Gastrocnemius medialis (tissue), 4 donors: ENCODE measurements around the gene DYNLL1. TPM values are rescaled to one million over a fixed set of nuclear protein-coding genes. Genes with fewer than 3 reads are reported as not detected.

Experiments
- ATAC-seq, 2 donors: fragments of 150-250 bp; one replicate each; pipeline ENCODE4 v1.9.1; 2016
- DNase-seq, 2 donors: peaks; one replicate each; pipeline ENCODE4 v3.0.0-alpha.2; 2019
- H3K27ac ChIP-seq, 4 donors: fragments of 200-600 bp; sonication (generic); 1 replicate in 1 of 4; 2 replicates in 3 of 4; pipeline ENCODE4 v1.5.1; 2016 to 2018; ENCODE audit warnings: mild to moderate bottlenecking in 2 of 4, moderate library complexity in 1 of 4
- H3K27me3 ChIP-seq, 3 donors: fragments of 200-600 bp; sonication (generic) in 2 of 3; 1 replicate in 1 of 3; 2 replicates in 2 of 3; pipeline versions ENCODE4 v1.5.1 to v1.6.0; 2016 to 2019; ENCODE audit warnings: mild to moderate bottlenecking in 1 of 3, moderate library complexity in 1 of 3
- H3K36me3 ChIP-seq, 2 donors: fragments of 200-600 bp; sonication (generic) in 1 of 2; one replicate each; pipeline ENCODE4 v1.5.1; 2017 to 2018
- H3K4me1 ChIP-seq, 2 donors: fragments of 200-600 bp; sonication (generic) in 1 of 2; one replicate each; pipeline ENCODE4 v1.5.1; 2016 to 2017; ENCODE audit warnings: mild to moderate bottlenecking in 2 of 2
- H3K4me3 ChIP-seq, 4 donors: fragments of 200-600 bp; sonication (generic) in 3 of 4; 1 replicate in 1 of 4; 2 replicates in 3 of 4; pipeline ENCODE4 v1.5.1; 2016 to 2019; ENCODE audit warnings: mild to moderate bottlenecking in 2 of 4
- H3K9me3 ChIP-seq, 3 donors: fragments of 200-600 bp; sonication (generic) in 2 of 3; 1 replicate in 1 of 3; 2 replicates in 2 of 3; pipeline ENCODE4 v1.5.1; 2016 to 2019
- POLR2A ChIP-seq, 2 donors: fragments of 450-650 bp; IDR thresholded peaks; one replicate each; pipeline ENCODE4 v1.6.1; 2017; ENCODE audit warnings: antibody characterized with exemption in 2 of 2, mild to moderate bottlenecking in 2 of 2, moderate library complexity in 2 of 2
- in situ Hi-C, 4 donors: fragments of 200-750 bp; cut with MboI; loops; one replicate each; pipeline versions ENCODE4 v1.15.0 to v1.8.0; 2017; ENCODE audit warnings: low sequenced_read_pairs in 4 of 4
- intact Hi-C: fragments of 100-400 bp; cut with DNase I; formaldehyde crosslinking; loops from one replicate; pipeline ENCODE4 v1.15.1; 2023; ENCODE audit warnings: low total_unique reads
- total RNA-seq, 4 donors: library from RNA; depleted of rRNA; stranded (reverse); fragments of >200 nt; gene quantifications; one replicate each; pipeline versions ENCODE4 v1.1.0 to v1.2.3, GENCODE V29; 2016
- TF ChIP-seq, protein P1 (sequence below), 5 experiments: fragments of 450-650 bp in 3 of 5; fragments of 200-600 bp in 2 of 5; sonication (generic) in 2 of 5; IDR thresholded peaks in 4 of 5; conservative IDR thresholded peaks in 1 of 5; 1 replicate in 4 of 5; 2 replicates in 1 of 5; pipeline ENCODE4 v1.5.1; 2016 to 2019; ENCODE audit warnings: antibody characterized with exemption in 5 of 5, mild to moderate bottlenecking in 3 of 5, moderate library complexity in 3 of 5

DYNLL1 gene
- total RNA-seq, 4 donors from 2014 or later, result 16.7 to 45.0 (median 32.6) TPM

DNA sequence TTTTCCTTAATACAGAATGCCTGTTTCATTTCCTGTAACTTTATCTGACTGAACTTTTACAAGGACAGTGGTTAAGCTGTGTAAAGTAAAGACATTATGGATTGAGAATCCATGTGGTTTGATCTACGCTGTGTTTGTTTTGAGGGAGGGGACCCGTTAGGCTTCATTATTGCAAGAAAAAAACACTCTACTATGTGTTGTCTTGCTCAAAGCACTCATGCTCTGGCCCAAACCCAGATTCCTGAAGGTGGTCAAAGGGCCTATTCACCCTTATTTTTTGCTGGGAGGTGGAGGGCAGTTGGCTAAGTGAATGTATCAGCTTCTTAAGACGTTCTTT lies 50.1 kb downstream of the DYNLL1 start:
- ATAC-seq (no peak), DNase-seq (no peak)
- Histone ChIP-seq H3K4me1 (peaks cover 64 to 88% of the 10 kb centered on the region in 2 donors), H3K27ac (peak overlapping the region; percentile 42 to 99 (median 76)), H3K36me3 (peaks cover 0 to 43% of the 10 kb centered on the region in 2 donors), H3K27me3 (no peaks in the 10 kb centered on the region), H3K4me3 (no peak overlapping the region), H3K9me3 (no peaks in the 10 kb centered on the region)
- in situ Hi-C loops (no loop called here), intact Hi-C loops (no loop called here)
- TF ChIP-seq POLR2A (IDR thresholded peaks at IDR 0.05), result no peak
- TF ChIP-seq, protein P1, sequence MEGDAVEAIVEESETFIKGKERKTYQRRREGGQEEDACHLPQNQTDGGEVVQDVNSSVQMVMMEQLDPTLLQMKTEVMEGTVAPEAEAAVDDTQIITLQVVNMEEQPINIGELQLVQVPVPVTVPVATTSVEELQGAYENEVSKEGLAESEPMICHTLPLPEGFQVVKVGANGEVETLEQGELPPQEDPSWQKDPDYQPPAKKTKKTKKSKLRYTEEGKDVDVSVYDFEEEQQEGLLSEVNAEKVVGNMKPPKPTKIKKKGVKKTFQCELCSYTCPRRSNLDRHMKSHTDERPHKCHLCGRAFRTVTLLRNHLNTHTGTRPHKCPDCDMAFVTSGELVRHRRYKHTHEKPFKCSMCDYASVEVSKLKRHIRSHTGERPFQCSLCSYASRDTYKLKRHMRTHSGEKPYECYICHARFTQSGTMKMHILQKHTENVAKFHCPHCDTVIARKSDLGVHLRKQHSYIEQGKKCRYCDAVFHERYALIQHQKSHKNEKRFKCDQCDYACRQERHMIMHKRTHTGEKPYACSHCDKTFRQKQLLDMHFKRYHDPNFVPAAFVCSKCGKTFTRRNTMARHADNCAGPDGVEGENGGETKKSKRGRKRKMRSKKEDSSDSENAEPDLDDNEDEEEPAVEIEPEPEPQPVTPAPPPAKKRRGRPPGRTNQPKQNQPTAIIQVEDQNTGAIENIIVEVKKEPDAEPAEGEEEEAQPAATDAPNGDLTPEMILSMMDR (IDR thresholded peaks at IDR 0.05 in 4 of 5, conservative IDR thresholded peaks at IDR 0.05 in 1 of 5), result no peak

Other genes starting within 250 kb of the DYNLL1 start
- 100 to 1,000 TPM in 1 of 4 donors, 10 to 100 TPM in 3; 48.8 to 102 (median 77.9) TPM for gene PXN, start 230.4 kb upstream of the DYNLL1 start, total RNA-seq
- gene RNU4-2, start 204.2 kb upstream of the DYNLL1 start, total RNA-seq, result under 1 TPM in 2 of 4 donors, not detected in 2; under 0.01 TPM
- under 1 TPM in 1 of 4 donors, not detected in 3; under 0.01 TPM for gene RNU4-1, start 202.9 kb upstream of the DYNLL1 start, total RNA-seq
- 10 to 100 TPM in 1 of 4 donors, 1 to 10 TPM in 3; 2.5 to 13.2 (median 6.7) TPM for gene SIRT4, start 193.8 kb upstream of the DYNLL1 start, total RNA-seq
- not detected for gene PLA2G1B, start 168.3 kb upstream of the DYNLL1 start, total RNA-seq
- under 1 TPM in 1 of 4 donors, not detected in 3; 0.16 TPM for gene MSI1, start 126.9 kb upstream of the DYNLL1 start, total RNA-seq
- gene COX6A1, start 58.0 kb upstream of the DYNLL1 start, total RNA-seq, result 10 to 100 TPM; 46.9 to 90.8 (median 74.3) TPM
- 10 to 100 TPM; 14.4 to 33.7 (median 28.0) TPM for gene TRIAP1, start 49.7 kb upstream of the DYNLL1 start, total RNA-seq
- gene GATC, start 49.7 kb upstream of the DYNLL1 start, total RNA-seq, result 10 to 100 TPM; 14.5 to 20.7 (median 18.4) TPM
- gene SRSF9, start 26.4 kb upstream of the DYNLL1 start, total RNA-seq, result 10 to 100 TPM; 13.5 to 18.6 (median 16.0) TPM
- 10 to 100 TPM; 34.5 to 47.3 (median 39.2) TPM for gene COQ5, start 33.0 kb downstream of the DYNLL1 start, total RNA-seq
- 100 to 1,000 TPM; 152 to 282 (median 247) TPM for gene RNF10, start 38.2 kb downstream of the DYNLL1 start, total RNA-seq
- gene POP5, start 85.3 kb downstream of the DYNLL1 start, total RNA-seq, result 10 to 100 TPM; 12.2 to 23.3 (median 15.2) TPM
- 1 to 10 TPM in 1 of 4 donors, under 1 TPM in 2, not detected in 1; 0.52 to 1.6 (median 0.62) TPM for gene CABP1, start 144.5 kb downstream of the DYNLL1 start, total RNA-seq
- 10 to 100 TPM; 46.5 to 89.4 (median 60.1) TPM for gene MLEC, start 191.0 kb downstream of the DYNLL1 start, total RNA-seq
- 1 to 10 TPM; 4.7 to 8.7 (median 7.8) TPM for gene UNC119B, start 214.3 kb downstream of the DYNLL1 start, total RNA-seq
- 100 to 1,000 TPM; 166 to 224 (median 200) TPM for gene ACADS, start 229.7 kb downstream of the DYNLL1 start, total RNA-seq